HG03558 (cell line): ENCODE results near the gene ASMTL.
"Not testable (repeated sequence)": the region's sequence is repeated elsewhere in the genome, so short reads cannot be mapped to it uniquely, and the experiment has no call there.

Experiments
- ATAC-seq: cut with Tn5 transposase; IDR thresholded peaks from one replicate; pipeline ENCODE4 v1.9.1; 2021; ENCODE audit warnings: moderate number of reproducible peaks; ENCODE audit not compliant: unreplicated experiment; ENCODE audit errors: extremely low read depth

Gene ASMTL

DNA sequence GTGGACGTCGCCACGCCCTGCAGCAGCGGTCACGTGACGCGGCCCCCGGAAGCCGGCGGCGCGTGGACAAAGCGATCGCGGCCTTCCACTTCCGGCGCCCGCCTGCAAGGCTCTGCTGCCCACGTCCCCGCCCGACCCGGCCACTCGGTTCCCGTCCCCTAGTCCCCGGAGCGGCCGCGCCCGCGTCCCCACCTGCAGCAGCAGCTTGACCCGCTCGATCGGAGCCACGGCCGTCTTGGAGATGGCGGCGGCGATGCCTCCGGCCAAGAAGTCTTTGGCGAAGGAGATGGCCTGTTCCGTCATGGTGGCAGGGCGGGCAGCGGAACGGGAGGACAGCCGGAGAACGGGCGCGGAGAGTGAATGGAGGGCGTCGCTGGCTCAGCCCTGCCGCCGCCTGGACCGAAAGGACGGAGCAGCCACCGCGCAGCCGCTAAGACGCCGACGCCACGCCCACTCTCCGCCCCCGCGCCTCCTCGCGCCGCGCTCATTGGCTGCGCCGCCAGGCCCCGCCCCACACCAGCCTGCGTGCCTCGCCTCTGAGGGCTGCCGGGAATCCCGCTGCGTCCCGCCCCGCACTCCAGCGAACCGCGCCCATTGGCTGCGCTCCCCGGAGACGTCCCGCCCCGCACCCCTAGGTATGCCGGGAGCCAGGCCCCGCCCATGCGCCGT lies 60.9 kb downstream of the ASMTL start, which contains the start of gene SLC25A6:
SLC25A6 (minus strand) TSS at position 407 of the 669 bp plus-strand sequence; CDS start at position 303, 104 bp downstream.
- ATAC-seq, result peak; percentile 88

DNA sequence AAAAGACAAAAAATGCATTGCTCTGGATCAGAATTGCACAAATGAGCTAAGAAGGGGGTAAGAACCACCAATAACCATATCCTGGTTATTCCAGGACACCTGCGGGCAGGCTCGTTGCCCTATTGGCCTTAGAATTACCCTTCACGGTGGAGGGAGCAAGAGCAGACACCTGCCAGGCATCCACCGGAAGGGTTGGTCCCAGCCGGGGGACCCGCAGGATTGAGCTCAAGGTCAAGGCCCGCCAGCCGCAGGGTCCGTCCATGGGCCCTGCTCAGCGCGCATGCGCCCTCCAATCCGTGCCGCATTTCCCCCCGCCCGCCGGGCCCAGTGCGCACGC lies 61.4 kb downstream of the ASMTL start:
- ATAC-seq, result peak; percentile 17

DNA sequence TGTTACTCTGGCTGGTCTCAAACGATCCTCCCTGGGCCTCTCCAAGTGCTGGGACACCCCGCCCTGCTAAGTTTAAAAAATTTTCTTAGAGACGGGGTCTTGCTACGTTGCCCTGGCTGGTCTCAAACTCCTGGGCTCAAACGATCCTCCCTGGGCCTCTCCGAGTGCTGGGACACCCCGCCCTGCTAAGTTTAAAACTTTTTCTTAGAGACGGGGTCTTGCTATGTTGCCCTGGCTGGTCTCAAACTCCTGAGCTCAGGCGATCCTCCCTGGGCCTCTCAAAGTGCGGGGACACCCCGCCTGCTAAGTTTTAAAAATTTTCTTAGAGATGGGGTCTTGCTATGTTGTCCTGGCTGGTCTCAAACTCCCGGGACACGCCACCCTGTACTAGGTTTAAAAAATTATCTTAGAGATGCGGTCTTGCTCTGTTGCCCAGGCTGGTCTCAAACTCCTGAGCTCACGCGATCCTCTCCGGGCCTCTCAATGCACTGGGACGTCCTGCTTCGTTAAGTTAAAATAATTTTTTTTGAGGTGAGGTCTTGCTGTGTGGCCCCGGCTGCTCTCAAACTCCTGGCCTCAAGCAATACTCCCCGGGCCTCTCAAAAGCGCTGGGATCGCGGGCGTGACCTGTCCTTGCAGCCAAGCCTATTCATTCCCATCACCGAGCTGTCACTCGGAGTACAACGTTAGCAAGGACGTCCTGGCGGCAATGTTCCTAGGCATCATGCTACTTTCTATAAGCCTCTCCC lies 61.9 kb downstream of the ASMTL start:
- no peak for ATAC-seq

DNA sequence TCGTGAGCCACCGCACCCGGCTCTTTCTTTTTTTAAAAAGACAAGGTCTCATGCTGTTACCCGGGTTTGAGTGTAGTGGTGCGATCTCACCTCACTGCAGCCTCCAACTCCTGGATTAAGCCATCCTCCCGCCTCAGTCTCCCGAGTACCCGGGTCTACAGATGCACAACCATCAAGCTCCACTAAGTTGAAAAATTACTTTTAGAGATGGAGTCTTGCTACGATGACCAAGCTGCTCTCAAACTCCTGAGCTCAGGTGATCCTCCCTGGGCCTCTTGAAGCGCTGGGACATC lies 62.8 kb downstream of the ASMTL start:
- ATAC-seq, result no peak

DNA sequence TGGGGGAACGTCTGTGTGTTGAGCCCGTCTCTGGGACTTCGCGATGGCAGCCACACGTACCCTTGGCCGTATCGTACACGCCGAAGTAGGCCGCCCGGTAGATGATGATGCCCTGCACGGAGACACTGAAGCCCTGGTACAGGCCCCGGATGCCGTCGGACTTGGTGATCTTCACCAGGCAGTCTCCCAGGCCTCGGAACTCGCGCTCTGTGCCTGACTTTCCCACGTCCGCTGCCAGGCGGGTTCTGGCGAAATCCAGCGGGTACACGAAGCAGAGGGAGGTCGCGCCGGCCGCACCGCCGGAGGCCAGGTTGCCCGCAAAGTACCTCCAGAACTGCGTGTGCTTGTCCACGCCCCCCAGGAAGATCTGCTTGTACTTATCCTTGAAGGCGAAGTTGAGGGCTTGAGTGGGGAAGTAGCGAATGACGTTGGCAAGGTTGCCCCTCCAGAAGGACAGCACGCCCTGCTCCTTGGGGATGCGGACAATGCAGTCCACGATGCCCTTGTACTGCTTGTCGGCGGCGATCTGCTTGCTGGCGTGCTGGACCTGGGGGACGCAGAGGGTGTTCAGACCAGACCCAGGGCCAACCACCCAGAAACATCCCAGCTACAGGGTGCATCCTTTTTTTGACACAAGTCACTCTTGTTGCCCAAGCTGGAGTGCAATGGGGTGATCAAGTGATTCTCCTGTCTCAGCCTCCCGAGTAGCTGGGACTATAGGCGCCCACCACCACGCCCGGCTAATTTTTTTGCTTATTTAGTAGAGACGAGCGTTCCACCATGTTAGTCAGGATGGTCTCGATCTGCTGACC lies 63.3 kb downstream of the ASMTL start:
- no peak for ATAC-seq

DNA sequence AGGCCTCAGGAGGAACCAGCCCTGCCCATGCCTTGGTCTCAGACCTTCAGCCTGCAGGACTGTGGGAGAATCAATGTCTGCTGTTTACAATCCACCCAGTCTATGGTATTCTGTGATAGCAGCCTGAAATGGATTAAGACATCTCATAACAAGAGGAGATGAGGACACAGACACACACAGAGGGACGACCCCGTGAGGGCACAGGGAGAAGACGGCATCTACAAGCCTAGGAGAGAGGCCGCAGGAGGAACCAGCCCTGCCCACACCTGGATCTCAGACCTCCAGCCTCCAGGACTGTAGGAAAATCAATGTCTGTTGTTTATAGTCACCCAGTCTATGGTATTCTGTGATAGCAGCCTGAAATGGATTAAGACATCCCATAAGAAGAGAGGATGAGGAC lies 64.1 kb downstream of the ASMTL start:
- no peak for ATAC-seq

DNA sequence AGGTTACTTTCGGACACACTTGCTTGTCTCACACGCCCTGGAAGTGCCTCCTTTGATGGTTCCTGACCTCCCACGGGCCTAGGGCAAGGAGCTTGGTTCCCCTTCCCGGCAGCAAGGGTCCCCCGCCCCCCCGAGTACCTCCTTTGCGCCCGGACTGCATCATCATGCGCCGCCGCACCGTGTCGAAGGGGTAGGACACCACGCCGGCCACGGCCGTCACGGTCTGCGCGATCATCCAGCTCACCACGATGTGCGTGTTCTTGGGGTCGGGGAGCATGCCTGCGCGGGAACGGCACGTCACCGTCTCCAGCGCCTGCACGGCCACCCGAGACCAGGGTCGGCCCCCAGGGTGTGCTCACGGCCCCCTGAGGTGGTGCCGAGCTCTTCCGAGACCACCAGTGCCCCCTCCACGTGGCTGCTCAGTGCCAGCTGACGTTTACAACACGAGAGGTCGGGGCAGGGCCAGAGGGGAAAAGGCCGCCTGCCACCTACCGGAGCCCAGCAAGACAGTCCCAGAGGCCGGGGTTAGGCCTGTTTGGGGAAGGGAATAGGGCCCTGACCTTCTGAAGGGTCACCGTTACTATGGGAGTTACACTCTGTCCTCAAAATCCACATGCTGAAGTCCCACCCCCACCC lies 65.5 kb downstream of the ASMTL start:
- no peak for ATAC-seq

DNA sequence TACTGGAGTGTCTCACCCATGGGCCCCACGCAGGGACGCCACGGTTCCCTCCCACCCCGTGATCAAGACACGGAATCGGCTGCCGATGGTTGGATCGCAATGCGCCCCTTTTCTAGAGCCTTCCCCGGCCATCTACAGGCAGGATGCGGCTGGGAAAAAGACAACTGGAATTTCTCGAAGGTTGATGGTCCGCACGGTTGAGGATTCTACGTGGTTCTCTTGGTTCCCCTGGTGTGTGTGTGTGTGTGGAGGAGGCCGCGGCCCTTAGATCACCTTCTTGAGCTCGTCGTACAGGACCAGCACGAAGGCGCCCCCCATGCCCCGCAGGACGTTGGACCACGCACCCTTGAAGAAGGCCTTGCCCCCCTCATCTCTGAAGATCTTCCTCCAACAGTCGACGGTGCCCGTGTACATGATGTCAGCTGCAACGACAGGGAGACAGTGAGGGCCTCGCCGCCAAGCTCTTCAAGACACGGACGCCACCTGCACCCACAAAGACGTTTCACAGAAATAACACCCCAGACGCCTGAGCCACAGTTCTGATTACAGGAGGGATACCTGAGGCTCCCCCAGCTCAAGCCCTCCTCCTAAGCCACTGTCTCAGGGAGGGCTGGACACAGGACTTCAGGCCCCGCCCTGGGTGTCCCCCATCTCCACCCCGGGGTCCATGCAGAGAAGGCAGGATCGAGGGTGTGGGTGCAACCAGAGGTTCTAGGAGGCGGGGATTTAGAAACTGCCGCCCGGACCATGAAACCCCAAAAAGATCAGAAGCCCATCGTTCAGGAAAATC lies 66.2 kb downstream of the ASMTL start:
- no peak for ATAC-seq

DNA sequence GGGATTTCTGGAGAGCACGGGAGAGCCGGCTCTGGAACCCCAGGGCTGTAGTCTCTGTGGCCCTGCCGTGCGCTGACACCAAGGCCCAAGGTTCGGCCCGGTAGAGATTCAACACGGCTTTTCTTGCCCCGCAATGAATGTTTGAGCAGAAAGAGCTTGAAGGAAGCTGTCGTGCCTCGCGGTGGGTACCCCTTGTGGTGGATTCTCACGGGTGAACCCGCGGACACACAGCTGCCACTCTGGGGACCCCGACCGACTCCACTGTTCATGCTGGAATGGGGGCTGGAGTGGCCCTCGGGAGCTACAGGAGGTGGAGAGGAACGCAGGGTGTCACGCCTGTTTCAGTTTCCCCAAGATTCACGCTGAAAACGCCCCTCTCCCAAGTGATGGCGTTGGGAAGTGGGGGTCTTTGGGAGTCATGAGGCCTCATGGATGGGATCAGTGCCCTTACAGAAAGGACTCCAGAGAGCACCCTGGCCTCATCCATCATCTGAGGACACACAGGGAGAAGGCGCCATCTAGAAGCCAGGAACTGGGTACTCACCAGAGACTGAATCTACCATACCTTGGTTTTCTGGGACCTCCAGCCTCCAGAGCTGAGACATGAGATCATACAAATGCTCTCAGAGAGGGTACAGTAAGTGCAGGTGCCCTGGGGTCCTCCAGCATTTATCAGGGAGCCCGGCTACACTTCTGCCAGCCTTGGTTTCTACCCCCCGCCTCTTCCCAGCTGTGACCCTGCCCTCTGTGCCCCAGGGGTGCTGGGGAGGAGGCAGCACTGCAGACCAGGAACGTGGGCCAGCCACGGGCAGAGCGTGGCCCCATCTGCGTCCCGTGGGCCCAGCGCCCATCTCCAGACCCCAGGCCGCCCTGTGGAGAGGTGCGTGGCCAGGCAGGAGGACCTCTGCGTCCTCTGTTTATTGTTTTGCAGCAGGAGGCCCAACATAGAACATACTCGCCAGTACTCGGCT lies 67.2 kb downstream of the ASMTL start:
- ATAC-seq, result no peak

DNA sequence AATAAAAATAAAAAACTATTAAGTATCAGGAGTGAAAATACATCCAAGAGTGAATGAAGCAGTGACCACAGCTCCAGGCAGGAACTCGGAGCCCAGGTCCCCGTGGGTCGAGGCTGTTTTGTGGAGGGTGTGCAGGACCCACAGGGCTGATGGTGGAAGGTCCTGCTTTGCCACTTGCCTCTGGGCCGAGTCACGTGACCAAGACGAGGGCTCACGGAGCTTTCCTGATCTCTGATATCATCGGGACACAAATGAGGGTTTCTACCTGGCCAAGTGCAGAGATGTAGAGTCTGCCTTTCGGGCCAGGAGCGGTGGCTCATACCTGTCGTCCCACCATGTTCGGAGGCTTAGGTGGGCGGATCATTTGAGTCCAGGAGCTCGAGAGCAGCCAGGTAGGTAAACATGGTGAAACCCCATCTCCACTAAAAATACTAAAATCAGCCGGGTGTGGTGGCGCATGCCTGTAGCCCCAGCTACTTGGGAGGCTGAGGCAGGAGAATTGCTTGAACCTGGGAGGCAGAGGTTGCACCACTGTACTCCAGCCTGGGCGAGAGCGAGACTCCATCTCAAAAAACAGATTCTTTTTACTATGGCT lies 68.0 kb downstream of the ASMTL start:
- ATAC-seq, result no peak

DNA sequence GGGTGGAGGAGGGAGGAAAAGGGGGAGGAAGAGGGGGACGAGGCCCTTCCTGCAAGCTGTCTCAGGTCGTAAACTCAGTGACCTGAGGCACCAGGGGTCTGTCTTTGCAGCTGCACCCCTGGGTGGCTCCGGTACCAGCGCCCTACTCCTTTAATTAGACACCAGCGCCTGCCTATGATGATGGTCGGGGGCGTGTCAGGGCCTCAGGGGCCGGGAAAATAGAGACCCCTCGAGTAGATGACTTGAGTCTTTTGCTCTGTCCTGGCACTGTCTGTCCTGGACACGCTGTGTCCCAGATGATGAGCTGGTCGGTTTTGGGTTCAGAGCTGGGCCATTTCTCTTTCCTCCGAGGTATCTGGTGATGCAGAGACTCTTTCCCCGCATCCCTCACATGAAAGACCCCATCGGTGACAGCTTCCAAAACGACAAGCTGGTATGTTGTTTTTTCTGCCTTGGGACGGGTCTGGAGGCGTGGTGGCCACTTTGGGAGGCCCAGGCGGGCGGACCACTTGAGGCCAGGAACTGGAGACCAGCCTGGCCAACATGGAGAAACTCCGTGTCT lies 72.0 kb downstream of the ASMTL start:
- no peak for ATAC-seq

DNA sequence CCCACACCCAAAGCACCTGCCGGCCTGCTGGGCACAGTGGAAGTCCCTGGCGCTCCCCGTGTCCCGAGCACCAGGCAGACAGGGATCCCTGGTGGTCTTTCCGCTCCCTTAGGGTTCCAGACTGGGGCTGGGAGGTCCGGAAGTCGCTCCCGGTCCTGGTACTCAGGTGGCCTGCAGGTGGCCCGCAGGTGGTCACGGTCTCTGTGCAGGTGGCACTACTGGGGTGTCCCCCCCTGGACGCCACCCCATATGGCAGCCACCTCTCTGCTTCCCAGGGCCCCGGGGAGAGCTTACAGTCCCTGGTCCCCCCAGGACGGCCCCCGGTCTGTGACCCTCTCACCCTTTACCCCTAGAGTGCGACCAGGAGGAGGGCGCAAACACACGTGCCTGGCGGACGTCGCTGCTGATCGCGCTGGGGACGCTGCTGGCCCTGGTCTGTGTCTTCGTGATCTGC lies 74.4 kb downstream of the ASMTL start:
- ATAC-seq, result no peak

DNA sequence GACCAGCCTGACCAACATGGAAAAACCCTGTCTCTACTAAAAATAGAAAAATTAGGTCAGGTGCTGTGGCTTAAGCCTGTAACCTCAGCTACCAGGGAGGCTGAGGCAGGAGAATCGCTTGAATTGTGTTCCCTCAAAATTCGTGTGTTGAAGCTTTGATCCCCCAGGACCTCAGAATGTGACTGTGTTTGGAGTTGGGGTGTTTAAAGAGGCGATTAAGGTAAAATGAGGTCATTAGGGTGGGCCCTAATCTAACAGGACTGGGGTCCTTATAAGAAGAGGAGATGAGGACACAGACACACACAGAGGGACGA lies 84.4 kb downstream of the ASMTL start:
- ATAC-seq, result no peak

DNA sequence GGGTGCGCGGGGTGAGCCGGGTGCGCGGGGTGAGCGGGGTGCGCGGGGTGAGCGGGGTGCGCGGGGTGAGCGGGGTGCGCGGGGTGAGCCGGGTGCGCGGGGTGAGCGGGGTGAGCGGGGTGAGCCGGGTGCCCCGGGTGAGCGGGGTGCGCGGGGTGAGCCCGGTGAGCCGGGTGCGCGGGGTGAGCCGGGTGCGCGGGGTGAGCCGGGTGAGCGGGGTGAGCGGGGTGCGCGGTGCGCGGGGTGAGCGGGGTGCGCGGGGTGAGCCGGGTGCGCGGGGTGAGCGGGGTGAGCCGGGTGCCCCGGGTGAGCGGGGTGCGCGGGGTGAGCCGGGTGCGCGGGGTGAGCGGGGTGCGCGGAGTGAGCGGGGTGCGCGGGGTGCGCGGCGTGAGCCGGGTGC lies 86.3 kb downstream of the ASMTL start:
- not testable (repeated sequence) for ATAC-seq

DNA sequence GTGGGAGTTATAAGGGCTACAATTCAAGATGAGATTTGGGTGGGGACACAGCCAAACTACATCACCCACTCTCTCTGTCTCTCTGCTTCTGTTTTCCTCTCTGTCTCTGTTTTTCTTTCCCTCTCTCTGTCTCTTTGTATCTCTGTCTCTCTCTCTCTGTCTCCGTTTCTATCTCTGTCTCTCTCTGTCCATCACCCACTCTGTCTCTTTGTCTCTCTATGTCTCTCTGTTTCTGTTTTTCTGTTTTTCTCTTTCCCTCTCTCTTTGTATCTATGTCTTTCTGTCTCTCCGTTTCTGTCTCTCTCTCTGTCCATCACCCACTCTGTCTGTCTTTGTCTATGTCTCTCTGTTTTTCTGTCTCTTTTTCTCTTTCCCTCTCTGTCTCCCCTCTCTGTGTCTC lies 90.8 kb downstream of the ASMTL start:
- no peak for ATAC-seq

DNA sequence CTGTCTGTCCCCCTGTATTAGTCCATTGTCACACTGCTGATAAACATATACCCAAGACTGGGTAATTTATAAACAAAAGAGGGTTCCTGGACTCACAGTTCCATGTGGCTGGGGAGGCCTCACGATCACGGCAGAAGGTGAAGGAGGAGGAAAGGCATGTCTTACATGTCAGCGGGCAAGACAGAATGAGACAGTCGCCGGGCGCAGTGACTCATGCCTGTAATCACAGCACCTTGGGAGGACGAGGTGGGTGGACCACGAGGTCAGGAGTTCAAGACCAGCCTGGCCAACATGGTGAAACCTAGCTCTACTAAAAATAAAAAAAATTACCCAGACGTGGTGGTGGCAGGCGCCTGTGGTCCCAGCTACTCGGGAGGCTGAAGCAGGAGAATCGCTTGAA lies 91.4 kb downstream of the ASMTL start:
- ATAC-seq, result no peak

DNA sequence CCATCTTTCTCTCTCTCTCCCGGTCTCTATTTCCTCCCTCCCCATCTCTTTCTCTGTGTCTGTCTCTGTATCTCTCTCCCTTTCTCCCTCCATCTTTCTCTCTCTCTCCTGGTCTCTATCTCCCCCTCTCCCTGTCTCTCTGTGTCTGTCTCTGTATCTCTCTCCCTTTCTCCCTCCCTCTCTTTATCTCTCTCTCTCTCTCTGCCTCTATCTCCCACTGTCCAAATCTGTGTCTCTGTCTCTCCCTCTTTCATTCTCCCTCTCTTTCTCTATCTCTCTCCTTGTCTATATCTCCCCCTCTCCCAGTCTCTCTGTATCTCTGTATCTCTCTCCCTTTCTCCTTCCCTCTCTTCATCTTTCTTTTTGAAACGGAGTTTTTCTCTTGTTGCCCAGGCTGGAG lies 92.5 kb downstream of the ASMTL start:
- no peak for ATAC-seq

DNA sequence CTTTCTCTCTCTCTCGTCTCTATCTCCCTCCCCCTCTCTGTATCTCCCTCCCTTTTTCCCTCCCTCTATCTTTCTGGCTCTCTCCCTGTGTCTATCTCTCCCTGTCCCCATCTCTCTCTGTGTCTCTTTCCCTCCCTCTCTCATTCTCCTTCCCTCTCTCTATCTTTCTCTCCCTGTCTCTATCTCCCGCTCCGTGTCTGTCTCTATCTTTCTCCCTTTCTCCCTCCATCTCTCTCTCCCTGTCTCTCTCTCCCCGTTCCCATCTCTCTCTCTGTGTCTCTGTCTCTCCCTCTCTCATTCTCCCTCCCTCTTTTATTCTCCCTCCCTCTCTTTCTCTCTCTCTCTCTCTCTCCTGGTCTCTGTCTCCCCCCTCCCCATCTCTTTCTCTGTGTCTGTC lies 93.2 kb downstream of the ASMTL start:
- ATAC-seq, result no peak
